ENCODE results near the gene CFAP46.

- TF ChIP-seq TBP (optimal IDR thresholded peaks at IDR 0.05; ENCODE audit: low read depth, low read length) (no peak), ZNF324 (CRISPR knock-in tag; IDR thresholded peaks at IDR 0.05) (no peak), CTCF (IDR thresholded peaks at IDR 0.05 in 2 of 3, conservative IDR thresholded peaks at IDR 0.05 in 1 of 3; ENCODE audit: insufficient read depth in 2 of 3, low read depth in 1 of 3, low read length in 3 of 3) (no peak), SREBF2 (CRISPR knock-in tag; IDR thresholded peaks at IDR 0.05) (no peak), ZBTB2 (IDR thresholded peaks at IDR 0.05) (no peak), RNF2 (IDR thresholded peaks at IDR 0.05) (no peak), FOS (IDR thresholded peaks at IDR 0.05; ENCODE audit: extremely low read depth, insufficient read length) (no peak), ATF4 (CRISPR knock-in tag; IDR thresholded peaks at IDR 0.05) (no peak), ZNF274 (IDR thresholded peaks at IDR 0.05; ENCODE audit: borderline replicate concordance, low read depth, low read length) (no peak)
Measured at GRCh38 chr10:132878091-132878729, 64.2 kb downstream of the CFAP46 start.
